ENCODE measurements around the gene PRICKLE2.

Gene PRICKLE2

DNA sequence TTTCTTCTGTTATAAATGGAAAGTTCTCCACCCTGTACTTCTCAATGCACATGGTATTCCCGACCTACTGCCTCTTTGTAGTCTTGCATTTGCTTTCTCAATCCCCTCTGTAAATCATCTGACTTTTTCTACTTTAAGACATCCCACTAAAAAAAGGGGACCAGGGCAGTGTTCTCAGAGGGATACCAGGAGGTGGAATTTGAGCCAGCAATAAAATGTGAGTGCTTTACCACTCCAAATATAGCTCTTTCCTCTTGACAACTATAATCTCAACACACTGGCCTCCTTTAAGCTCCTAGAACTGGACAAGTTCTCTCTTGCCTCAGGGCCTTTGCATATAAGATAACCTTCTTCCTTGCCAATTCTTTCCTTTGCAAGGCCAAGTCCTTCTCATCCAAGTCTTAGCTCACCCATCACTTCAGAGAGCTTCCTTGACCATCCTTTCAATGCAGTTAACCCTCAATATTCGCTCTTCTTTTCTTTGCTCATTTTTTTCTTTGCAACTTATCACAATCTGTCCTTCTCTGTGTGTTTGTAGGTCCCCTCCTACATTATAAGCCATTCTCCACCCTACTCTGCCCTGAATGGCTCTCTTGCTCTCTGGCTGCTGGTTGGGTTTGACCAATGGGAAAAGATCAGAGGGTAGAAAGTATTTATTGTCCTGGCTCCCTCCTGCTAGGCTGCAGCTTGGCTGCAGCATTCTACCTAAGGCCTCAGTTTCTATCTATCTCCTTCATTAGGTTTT is 93.4 kb downstream of the PRICKLE2 start:
- no peak overlapping the region for H3K27ac ChIP-seq
- TF ChIP-seq, protein P1, sequence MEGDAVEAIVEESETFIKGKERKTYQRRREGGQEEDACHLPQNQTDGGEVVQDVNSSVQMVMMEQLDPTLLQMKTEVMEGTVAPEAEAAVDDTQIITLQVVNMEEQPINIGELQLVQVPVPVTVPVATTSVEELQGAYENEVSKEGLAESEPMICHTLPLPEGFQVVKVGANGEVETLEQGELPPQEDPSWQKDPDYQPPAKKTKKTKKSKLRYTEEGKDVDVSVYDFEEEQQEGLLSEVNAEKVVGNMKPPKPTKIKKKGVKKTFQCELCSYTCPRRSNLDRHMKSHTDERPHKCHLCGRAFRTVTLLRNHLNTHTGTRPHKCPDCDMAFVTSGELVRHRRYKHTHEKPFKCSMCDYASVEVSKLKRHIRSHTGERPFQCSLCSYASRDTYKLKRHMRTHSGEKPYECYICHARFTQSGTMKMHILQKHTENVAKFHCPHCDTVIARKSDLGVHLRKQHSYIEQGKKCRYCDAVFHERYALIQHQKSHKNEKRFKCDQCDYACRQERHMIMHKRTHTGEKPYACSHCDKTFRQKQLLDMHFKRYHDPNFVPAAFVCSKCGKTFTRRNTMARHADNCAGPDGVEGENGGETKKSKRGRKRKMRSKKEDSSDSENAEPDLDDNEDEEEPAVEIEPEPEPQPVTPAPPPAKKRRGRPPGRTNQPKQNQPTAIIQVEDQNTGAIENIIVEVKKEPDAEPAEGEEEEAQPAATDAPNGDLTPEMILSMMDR (IDR thresholded peaks at IDR 0.05) = no peak
- no peak for TF ChIP-seq ZFX (IDR thresholded peaks at IDR 0.05; ENCODE audit: borderline replicate concordance)

DNA sequence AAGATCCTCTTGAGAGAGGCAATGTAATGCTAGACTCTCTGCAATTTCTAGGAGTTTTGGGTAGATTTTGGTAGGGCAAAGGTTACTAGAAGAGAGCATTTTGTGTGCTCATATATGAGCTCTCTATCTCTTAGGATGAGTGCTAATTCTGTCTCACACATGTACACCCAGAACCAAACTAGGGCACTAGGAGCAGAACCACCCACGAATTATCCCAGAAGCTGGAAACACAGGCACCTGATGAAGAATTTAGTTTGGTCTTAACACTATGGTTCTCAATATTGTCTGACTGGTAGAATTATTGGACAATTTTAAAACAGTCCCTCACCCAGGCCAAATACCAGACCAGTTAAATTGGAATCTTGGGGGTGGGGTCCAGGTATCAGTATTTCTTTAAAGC is 94.8 kb downstream of the PRICKLE2 start:
- TF ChIP-seq, protein P1 (IDR thresholded peaks at IDR 0.05) = no peak
- no peak for TF ChIP-seq ZFX (IDR thresholded peaks at IDR 0.05; ENCODE audit: borderline replicate concordance)
- no peak overlapping the region for H3K27ac ChIP-seq

DNA sequence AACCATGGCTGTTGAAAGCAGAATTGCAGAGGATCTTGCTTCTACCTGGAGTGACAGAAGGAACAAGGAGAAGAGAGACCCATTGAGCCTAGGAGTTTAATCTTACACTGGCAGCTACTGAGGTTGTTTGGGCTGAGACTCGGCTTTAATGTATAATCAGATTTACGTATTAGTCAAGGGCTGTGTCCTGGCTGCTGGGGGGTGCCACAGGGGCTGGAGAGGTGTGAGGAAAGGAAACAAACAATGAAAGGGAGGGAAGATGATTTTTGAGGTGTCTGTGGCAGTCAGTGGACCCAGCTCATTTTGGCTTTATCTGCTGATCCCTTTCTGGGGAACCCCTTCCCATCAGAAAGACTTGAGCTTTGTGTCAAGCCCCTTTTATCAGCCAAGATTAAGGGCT is 95.7 kb downstream of the PRICKLE2 start:
- TF ChIP-seq, protein P1 (IDR thresholded peaks at IDR 0.05) = no peak
- TF ChIP-seq ZFX (IDR thresholded peaks at IDR 0.05; ENCODE audit: borderline replicate concordance) = no peak
- no peak overlapping the region for H3K27ac ChIP-seq

DNA sequence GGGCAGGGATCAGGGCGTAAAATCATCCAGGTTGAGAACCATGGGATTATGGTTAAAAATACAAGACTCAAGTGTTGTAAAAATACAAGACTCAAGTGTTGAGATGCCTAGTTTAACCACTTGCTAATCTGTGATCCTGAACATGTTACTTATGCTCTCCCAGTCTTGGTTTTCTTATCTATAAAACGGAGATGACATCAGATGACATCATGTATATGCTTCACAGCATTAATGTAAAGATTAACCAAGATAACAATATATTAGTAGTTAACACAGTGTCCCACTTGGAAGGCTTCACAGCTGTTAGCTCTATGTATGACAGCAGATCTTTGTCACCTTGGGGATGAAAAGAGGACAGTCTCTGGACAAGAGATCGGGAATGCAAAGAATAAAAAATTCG is 96.2 kb downstream of the PRICKLE2 start:
- H3K27ac ChIP-seq = no peak overlapping the region
- TF ChIP-seq, protein P1 (IDR thresholded peaks at IDR 0.05) = no peak
- no peak for TF ChIP-seq ZFX (IDR thresholded peaks at IDR 0.05; ENCODE audit: borderline replicate concordance)

DNA sequence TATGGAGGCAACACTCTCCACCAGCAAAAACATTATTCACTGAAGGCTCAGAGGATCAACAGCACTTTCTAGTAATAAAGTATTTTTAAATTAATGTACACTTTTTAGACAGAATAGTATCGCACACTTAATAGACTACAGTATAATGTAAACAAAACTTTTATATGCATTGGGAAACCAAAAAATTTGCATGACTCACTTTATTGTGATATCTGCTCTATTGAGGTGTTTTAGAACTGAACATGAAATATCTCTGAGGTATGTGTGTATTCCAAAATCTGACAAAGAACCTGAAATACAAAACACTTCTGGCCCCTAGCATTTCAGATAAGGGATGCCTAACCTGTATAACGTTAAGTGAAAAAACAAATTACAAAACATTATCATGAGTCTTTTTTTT is 99.7 kb downstream of the PRICKLE2 start:
- no peak for TF ChIP-seq ZFX (IDR thresholded peaks at IDR 0.05; ENCODE audit: borderline replicate concordance)
- TF ChIP-seq, protein P1 (IDR thresholded peaks at IDR 0.05) = no peak

DNA sequence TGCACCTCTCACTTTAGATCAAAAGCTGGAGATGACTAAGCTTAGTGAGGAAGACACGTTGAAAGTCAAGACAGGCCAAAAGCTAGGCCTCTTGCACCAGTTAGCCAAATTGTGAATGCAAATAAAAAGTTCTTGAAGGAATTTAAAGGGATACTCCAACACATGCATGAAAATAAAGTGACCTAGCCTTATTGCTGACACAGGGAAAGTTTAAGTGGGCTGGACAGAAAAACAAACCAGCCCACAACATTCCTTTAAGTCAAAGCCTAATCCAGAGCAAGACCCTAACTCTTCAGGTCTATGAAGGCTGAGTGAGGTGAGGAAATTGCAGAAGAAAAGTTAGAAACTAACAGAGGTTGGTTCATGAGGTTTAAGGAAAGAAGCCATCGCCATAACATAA is 101.3 kb downstream of the PRICKLE2 start:
- TF ChIP-seq ZFX (IDR thresholded peaks at IDR 0.05; ENCODE audit: borderline replicate concordance) = no peak
- TF ChIP-seq, protein P1 (IDR thresholded peaks at IDR 0.05) = no peak
- no peak overlapping the region for H3K27ac ChIP-seq

More for the DNA sequence above, 99.7 kb downstream of the PRICKLE2 start:
- H3K27ac ChIP-seq = no peak overlapping the region

DNA sequence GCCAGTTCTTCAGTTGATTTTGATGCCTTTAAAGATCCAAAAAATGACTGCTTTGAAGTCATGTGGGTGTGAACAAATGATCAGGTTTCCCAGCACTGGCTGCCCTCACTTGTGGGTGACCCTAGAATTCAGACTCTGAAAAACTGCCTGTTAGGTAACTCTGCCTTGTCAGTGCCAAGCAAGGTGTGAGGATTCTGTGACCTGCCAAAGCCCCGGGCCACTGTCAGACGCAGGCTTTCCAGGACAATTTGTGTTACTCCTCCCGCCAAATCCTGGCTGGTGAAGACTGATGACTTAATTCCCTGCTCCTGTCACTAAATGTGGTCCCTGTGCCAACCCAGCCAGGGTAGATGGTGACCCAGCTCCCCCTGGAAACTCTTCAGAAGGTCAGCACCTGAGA is 102.8 kb downstream of the PRICKLE2 start:
- no peak overlapping the region for H3K27ac ChIP-seq
- no peak for TF ChIP-seq ZFX (IDR thresholded peaks at IDR 0.05; ENCODE audit: borderline replicate concordance)
- TF ChIP-seq, protein P1 (IDR thresholded peaks at IDR 0.05) = no peak
